GM12873 (cell line): ENCODE results near the gene MAPK10.

Experiments used
- CTCF ChIP-seq: IDR thresholded peaks from 2 replicates; pipeline ENCODE4 v1.5.1; 2012; ENCODE audit warnings: low read depth, mild to moderate bottlenecking, moderate library complexity, low read length, control low read depth; ENCODE audit not compliant: insufficient read depth; ENCODE audit errors: missing control alignments

MAPK10 gene

DNA sequence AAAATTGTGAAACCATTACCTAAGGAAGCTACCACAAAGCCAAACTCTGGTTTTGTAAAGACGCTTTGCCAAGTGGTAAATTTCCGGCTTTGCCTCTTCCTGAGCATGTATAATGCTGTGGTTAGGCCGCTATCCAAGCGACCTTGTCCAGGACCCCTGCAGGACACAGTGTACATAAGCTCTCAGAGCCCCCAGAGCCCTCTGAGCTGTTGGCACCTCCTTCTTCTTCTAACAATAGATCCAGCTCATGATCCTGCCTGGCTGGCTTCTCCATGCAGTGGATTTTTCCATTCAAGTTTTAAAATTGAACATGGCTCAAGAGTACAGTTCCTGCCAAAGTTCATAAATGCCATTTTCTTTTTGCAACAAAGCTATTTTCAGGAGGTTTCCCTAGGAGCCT is 326.7 kb downstream of the MAPK10 start:
- no peak for TF ChIP-seq CTCF

- TF ChIP-seq CTCF, result no peak
Measured at GRCh38 chr4:86032476-86033022, 327.3 kb downstream of the MAPK10 start.

- no peak for TF ChIP-seq CTCF
Measured at GRCh38 chr4:86031927-86032326, 327.9 kb downstream of the MAPK10 start.

DNA sequence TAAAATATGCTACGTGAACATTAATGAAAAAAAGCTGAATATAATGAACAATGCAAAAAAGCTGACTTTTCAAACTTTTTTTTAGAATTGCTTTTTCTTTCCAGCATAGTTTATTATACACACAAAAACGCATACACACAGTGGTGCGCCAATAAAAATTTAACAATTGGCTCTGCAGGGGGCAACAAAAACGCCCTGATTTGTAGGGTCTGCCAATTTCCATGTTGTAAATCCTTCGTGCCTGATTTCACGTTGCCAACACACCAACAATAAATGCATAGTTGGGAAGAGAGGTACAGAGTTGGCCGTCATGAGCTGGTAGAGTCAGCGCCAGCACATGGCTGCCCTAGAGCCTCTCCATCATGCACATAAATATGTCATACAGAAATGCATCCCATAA is 333.1 kb downstream of the MAPK10 start:
- no peak for TF ChIP-seq CTCF

- no peak for TF ChIP-seq CTCF
Measured at GRCh38 chr4:86019906-86020305, 339.9 kb downstream of the MAPK10 start.

- no peak for TF ChIP-seq CTCF
Measured at GRCh38 chr4:86019362-86019761, 340.5 kb downstream of the MAPK10 start.

DNA sequence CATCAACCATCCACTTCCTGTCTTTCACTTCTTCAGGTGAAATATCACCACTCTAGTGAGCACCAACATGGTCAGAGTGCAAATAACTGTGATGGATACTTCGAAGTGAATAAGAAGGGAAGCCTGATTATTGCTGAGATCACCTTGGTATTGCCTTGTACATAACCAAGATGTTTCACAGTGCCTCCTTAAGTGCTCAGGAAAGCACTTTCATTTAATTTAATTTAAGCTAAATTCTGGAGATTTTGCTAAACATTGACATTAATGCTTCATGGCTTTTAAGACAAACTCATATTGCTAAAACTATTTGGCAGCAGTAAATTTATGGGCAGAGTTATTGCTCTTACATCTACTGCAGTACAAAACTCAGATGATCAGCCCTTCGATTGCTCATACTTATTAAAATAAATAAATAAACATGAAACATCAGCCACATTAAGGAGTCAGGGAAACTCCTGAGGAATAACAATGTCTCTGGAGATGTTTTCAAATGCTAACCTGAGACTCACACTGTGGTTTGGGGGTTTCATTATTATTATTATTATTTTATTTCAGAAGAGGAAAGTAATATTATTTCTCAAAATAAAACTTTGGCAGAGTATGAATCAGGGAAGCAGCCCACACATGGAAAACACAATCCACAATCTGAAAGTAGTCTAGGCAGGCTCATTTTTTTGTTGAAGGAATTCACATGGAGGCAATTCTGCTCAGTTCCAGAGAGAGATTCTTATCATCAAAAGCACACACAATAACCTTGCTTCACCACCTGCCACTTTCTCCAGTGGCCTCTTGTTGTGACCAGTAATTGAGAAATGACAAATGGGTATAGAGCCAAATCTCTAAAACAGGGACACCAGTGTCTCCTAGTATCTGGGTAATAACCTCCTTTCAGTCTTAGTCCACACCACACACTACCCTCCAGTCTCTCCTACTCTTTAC is 344.2 kb downstream of the MAPK10 start:
- no peak for TF ChIP-seq CTCF
